Right ventricle myocardium superior (tissue), 1 donor: Measurements from ENCODE around the gene LEMD2. TPM values are rescaled to one million over a fixed set of nuclear protein-coding genes. Genes with fewer than 3 reads are reported as not detected.

Experiments used
- ATAC-seq: fragments of 200-7000 bp; cut with Tn5 transposase; one replicate; pipeline ENCODE4 v1.9.1; 2020; ENCODE audit warnings: mild to moderate bottlenecking; ENCODE audit not compliant: poor library complexity
- DNase-seq: peaks from one replicate; pipeline ENCODE4 v3.0.0-alpha.2; 2020
- intact Hi-C: fragments of 100-400 bp; cut with DNase I; formaldehyde crosslinking; loops from one replicate; pipeline ENCODE4 v1.11.2; 2022
- total RNA-seq: library from RNA; stranded (reverse); fragmentation: NEBNext Ultra II Directional; extraction: Animal tissue kit (Norgen Biotek cat#: 25700); gene quantifications from one replicate; pipeline ENCODE4 v1.2.1, GENCODE V29; 2021
- donor health status: DM: no; HTN: yes; CAD: no; lungs with severe emphysema.

The LEMD2 gene
- total RNA-seq, 1 donor from 2014 or later = 19.1 TPM

GRCh38 chr6:33750244-33750991 is 38.5 kb downstream of the LEMD2 start:
- ATAC-seq (no peak), DNase-seq (no peak)
- intact Hi-C loops = no loop called here

GRCh38 chr6:33749401-33749800 is 39.5 kb downstream of the LEMD2 start:
- intact Hi-C loops = no loop called here
- ATAC-seq (no peak), DNase-seq (no peak)

- intact Hi-C loops = no loop called here
- ATAC-seq (no peak), DNase-seq (no peak)
These were observed 40.1 kb downstream of the LEMD2 start for GRCh38 chr6:33748841-33749240.

- intact Hi-C loops = no loop called here
- ATAC-seq = no peak
- no peak for DNase-seq
These were observed 41.1 kb downstream of the LEMD2 start for GRCh38 chr6:33747823-33748222.

GRCh38 chr6:33746651-33747100 is 42.3 kb downstream of the LEMD2 start, which contains the start of gene IP6K3:
Gene IP6K3, minus strand, starts transcription at chr6:33746905. Its CDS starts 11,429 bp downstream, at chr6:33735476.
- peak; percentile 84 for ATAC-seq
- intact Hi-C loops = no loop called here
- DNase-seq = peak; percentile 82

GRCh38 chr6:33746036-33746600 is 42.8 kb downstream of the LEMD2 start:
- DNase-seq (peak; percentile 86), ATAC-seq (peak; percentile 75)
- intact Hi-C loops = no loop called here

GRCh38 chr6:33745548-33745947 is 43.4 kb downstream of the LEMD2 start:
- ATAC-seq = no peak
- no peak for DNase-seq
- intact Hi-C loops = no loop called here

GRCh38 chr6:33744895-33745546 is 43.9 kb downstream of the LEMD2 start:
- DNase-seq (no peak), ATAC-seq (peak; percentile 10)
- intact Hi-C loops = no loop called here

- DNase-seq = peak; percentile 78
- ATAC-seq = peak; percentile 46
- intact Hi-C loops = no loop called here
These were observed 44.7 kb downstream of the LEMD2 start for GRCh38 chr6:33744001-33744848.

- intact Hi-C loops = no loop called here
- ATAC-seq (no peak), DNase-seq (peak; percentile 40)
These were observed 46.1 kb downstream of the LEMD2 start for GRCh38 chr6:33742837-33743236.

GRCh38 chr6:33742092-33742491 is 46.8 kb downstream of the LEMD2 start:
- ATAC-seq = no peak
- peak; percentile 35 for DNase-seq
- intact Hi-C loops = no loop called here

GRCh38 chr6:33740794-33741193 is 48.1 kb downstream of the LEMD2 start:
- no peak for DNase-seq
- ATAC-seq = no peak
- intact Hi-C loops = no loop called here

GRCh38 chr6:33740204-33740608 is 48.7 kb downstream of the LEMD2 start:
- ATAC-seq (peak; percentile 23), DNase-seq (peak; percentile 76)
- intact Hi-C loops = no loop called here

- intact Hi-C loops = no loop called here
- no peak for DNase-seq
- no peak for ATAC-seq
These were observed 49.4 kb downstream of the LEMD2 start for GRCh38 chr6:33739571-33739970.

GRCh38 chr6:33738879-33739278 is 50.1 kb downstream of the LEMD2 start:
- intact Hi-C loops = no loop called here
- no peak for ATAC-seq
- no peak for DNase-seq

- peak; percentile 42 for DNase-seq
- intact Hi-C loops = no loop called here
- ATAC-seq = peak; percentile 31
These were observed 50.8 kb downstream of the LEMD2 start for GRCh38 chr6:33738153-33738552.

- peak; percentile 75 for ATAC-seq
- DNase-seq = peak; percentile 72
- intact Hi-C loops = no loop called here
These were observed 51.5 kb downstream of the LEMD2 start for GRCh38 chr6:33737267-33738026.

- intact Hi-C loops = no loop called here
- ATAC-seq (no peak), DNase-seq (peak; percentile 24)
These were observed 53.7 kb downstream of the LEMD2 start for GRCh38 chr6:33735216-33735615.
